GM21515 (cell line): ENCODE data around the gene OR6C76.
"Not testable (repeated sequence)": the region's sequence is repeated elsewhere in the genome, so short reads cannot be mapped to it uniquely, and the experiment has no call there.

Source experiments
- ATAC-seq: cut with Tn5 transposase; IDR thresholded peaks from one replicate; pipeline ENCODE4 v1.9.1; 2021; ENCODE audit not compliant: unreplicated experiment

OR6C76 gene

GRCh38 chr12:55425954-55426353 lies at the start of gene OR6C76:
Gene OR6C76 (plus strand): TSS chr12:55426254. CDS start chr12:55426254, 0 bp downstream.
- ATAC-seq = no peak

GRCh38 chr12:55385891-55386290 lies 40.2 kb upstream of the OR6C76 start:
- no peak for ATAC-seq

- no peak for ATAC-seq
These were observed 33.8 kb upstream of the OR6C76 start for GRCh38 chr12:55392032-55392795.

- no peak for ATAC-seq
These were observed 29.7 kb upstream of the OR6C76 start for GRCh38 chr12:55396326-55396725.

- ATAC-seq = no peak
These were observed 25.8 kb upstream of the OR6C76 start, which contains the start of gene OR6C65 for GRCh38 chr12:55400229-55400628. Gene OR6C65 (plus strand): TSS chr12:55400529. CDS start chr12:55400529, 0 bp downstream.

- no peak for ATAC-seq
These were observed 18.2 kb upstream of the OR6C76 start for GRCh38 chr12:55407866-55408265.

- not testable (repeated sequence) for ATAC-seq
These were observed 16.9 kb upstream of the OR6C76 start for GRCh38 chr12:55409133-55409532.

GRCh38 chr12:55412138-55412537 lies 13.9 kb upstream of the OR6C76 start:
- ATAC-seq = not testable (repeated sequence)

GRCh38 chr12:55413498-55414388 lies 12.3 kb upstream of the OR6C76 start:
- ATAC-seq = not testable (repeated sequence)

- not testable (repeated sequence) for ATAC-seq
These were observed 11.6 kb upstream of the OR6C76 start for GRCh38 chr12:55414396-55414823.

GRCh38 chr12:55414889-55415288 lies 11.2 kb upstream of the OR6C76 start:
- ATAC-seq = not testable (repeated sequence)

- no peak for ATAC-seq
These were observed 9.1 kb upstream of the OR6C76 start for GRCh38 chr12:55416961-55417360.

- ATAC-seq = no peak
These were observed 5.6 kb upstream of the OR6C76 start for GRCh38 chr12:55420307-55420962.

- ATAC-seq = no peak
These were observed 2.5 kb downstream of the OR6C76 start for GRCh38 chr12:55428331-55429243.

GRCh38 chr12:55441233-55441632 lies 15.2 kb downstream of the OR6C76 start:
- not testable (repeated sequence) for ATAC-seq

- no peak for ATAC-seq
These were observed 17.7 kb downstream of the OR6C76 start, which contains the start of gene OR6C2 for GRCh38 chr12:55443776-55444175. Gene OR6C2 (plus strand): TSS chr12:55444076. CDS start chr12:55452214, 8,138 bp downstream.

GRCh38 chr12:55445357-55445756 lies 19.3 kb downstream of the OR6C76 start:
- no peak for ATAC-seq

- ATAC-seq = no peak
These were observed 20.3 kb downstream of the OR6C76 start for GRCh38 chr12:55446326-55446725.

- no peak for ATAC-seq
These were observed 22.8 kb downstream of the OR6C76 start for GRCh38 chr12:55448825-55449224.

- not testable (repeated sequence) for ATAC-seq
These were observed 38.9 kb downstream of the OR6C76 start for GRCh38 chr12:55464926-55465325.
